MCF 10A (cell line): ENCODE data around the gene MYL3. TPM values are rescaled to one million over a fixed set of nuclear protein-coding genes. Genes with fewer than 3 reads are reported as not detected.

Experiments
- BruUV-seq: library from RNA; stranded (reverse); fragments of 400-500 nt; replicated peaks from 2 replicates; lab custom pipeline; 2021; lab: Mats Ljungman, UMichigan
- CTCF ChIA-PET: fragments of 300-600 bp; sonication (Branson Sonifier 250); formaldehyde crosslinking; extraction: SDS; loops from one replicate; lab custom pipeline; 2021; ENCODE audit warnings: antibody characterized with exemption, inconsistent platforms; lab: Yijun Ruan, JAX
- POLR2A ChIA-PET: fragments of 300-600, 350-650 bp; sonication (Branson Sonifier 250); formaldehyde crosslinking; extraction: SDS; loops from one replicate; lab custom pipeline; 2020; ENCODE audit warnings: antibody characterized with exemption, inconsistent platforms; lab: Yijun Ruan, JAX
- DNase-seq: peaks from one replicate; pipeline ENCODE4 v3.0.0-alpha.2; 2018; ENCODE audit not compliant: unreplicated experiment
- H3K27ac Mint-ChIP-seq: one replicate; pipeline ENCODE4 v1.8.0; 2022; ENCODE audit warnings: mild to moderate bottlenecking, low read depth, mixed read lengths; ENCODE audit not compliant: unreplicated experiment
- H3K27me3 Mint-ChIP-seq: one replicate; pipeline ENCODE4 v1.8.0; 2022; ENCODE audit warnings: mixed read lengths; ENCODE audit not compliant: insufficient read depth, unreplicated experiment
- H3K36me3 Mint-ChIP-seq: one replicate; pipeline ENCODE4 v1.8.0; 2022; ENCODE audit warnings: mild to moderate bottlenecking, moderate library complexity, mixed read lengths; ENCODE audit not compliant: insufficient read depth, unreplicated experiment
- H3K4me1 Mint-ChIP-seq: one replicate; pipeline ENCODE4 v1.8.0; 2022; ENCODE audit warnings: mixed read lengths; ENCODE audit not compliant: insufficient read depth, unreplicated experiment
- H3K4me3 Mint-ChIP-seq: one replicate; pipeline ENCODE4 v1.8.0; 2022; ENCODE audit warnings: mild to moderate bottlenecking, moderate library complexity, mixed read lengths; ENCODE audit not compliant: unreplicated experiment
- H3K9me3 Mint-ChIP-seq: one replicate; pipeline ENCODE4 v1.8.0; 2022; ENCODE audit warnings: mixed read lengths; ENCODE audit not compliant: unreplicated experiment
- CTCF ChIP-seq: fragments of 200-600 bp; IDR thresholded peaks from one replicate; pipeline ENCODE4 v1.8.0; 2022; ENCODE audit warnings: antibody characterized with exemption, mild to moderate bottlenecking; ENCODE audit not compliant: unreplicated experiment
- intact Hi-C: fragments of 100-400 bp; cut with micrococcal nuclease; formaldehyde crosslinking; loops from 2 replicates; pipeline ENCODE4 v1.14.1; 2022
- total RNA-seq: library from RNA; stranded (reverse); gene quantifications from 2 replicates; pipeline ENCODE4 v1.2.3, GENCODE V29; 2022

The MYL3 gene
- total RNA-seq, 1 experiment from 2014 or later, result not detected

- ChIA-PET POLR2A (no interaction called here), CTCF (no interaction called here)
- Mint-ChIP-seq H3K4me1 (no peaks in the 10 kb centered on the region), H3K9me3 (peaks cover 7% of the 10 kb centered on the region), H3K4me3 (no peak overlapping the region), H3K36me3 (no peaks in the 10 kb centered on the region), H3K27me3 (no peaks in the 10 kb centered on the region), H3K27ac (no peak overlapping the region)
- TF ChIP-seq CTCF, result no peak
- BruUV-seq, result no TSS peak
- no peak for DNase-seq
- intact Hi-C loops, result no loop called here
Observed at GRCh38 chr3:46831841-46832240, 31.4 kb downstream of the MYL3 start.

- no peaks in the 10 kb centered on the region for H3K4me1 Mint-ChIP-seq
- H3K4me3 Mint-ChIP-seq, result no peak overlapping the region
- no peaks in the 10 kb centered on the region for H3K36me3 Mint-ChIP-seq
- POLR2A ChIA-PET, result no interaction called here
- intact Hi-C loops, result no loop called here
- no peak for DNase-seq
- no peak for TF ChIP-seq CTCF
- H3K27me3 Mint-ChIP-seq, result no peaks in the 10 kb centered on the region
- peaks cover 7% of the 10 kb centered on the region for H3K9me3 Mint-ChIP-seq
- BruUV-seq, result no TSS peak
- no peak overlapping the region for H3K27ac Mint-ChIP-seq
- CTCF ChIA-PET, result no interaction called here
Observed at GRCh38 chr3:46831316-46831715, 31.9 kb downstream of the MYL3 start.

- POLR2A ChIA-PET, result no interaction called here
- peaks cover 7% of the 10 kb centered on the region for H3K9me3 Mint-ChIP-seq
Observed at GRCh38 chr3:46830801-46831200, 32.4 kb downstream of the MYL3 start.

GRCh38 chr3:46829699-46830208 lies 33.5 kb downstream of the MYL3 start:
- peaks cover 3% of the 10 kb centered on the region for H3K9me3 Mint-ChIP-seq
- ChIA-PET CTCF (no interaction called here), POLR2A (no interaction called here)
- no peaks in the 10 kb centered on the region for H3K27me3 Mint-ChIP-seq
- no peaks in the 10 kb centered on the region for H3K36me3 Mint-ChIP-seq
- no peak overlapping the region for H3K27ac Mint-ChIP-seq
- H3K4me1 Mint-ChIP-seq, result no peaks in the 10 kb centered on the region
- no peak for TF ChIP-seq CTCF
- DNase-seq, result no peak
- H3K4me3 Mint-ChIP-seq, result no peak overlapping the region
- no TSS peak for BruUV-seq
- intact Hi-C loops, result no loop called here

More at GRCh38 chr3:46830801-46831200, 32.4 kb downstream of the MYL3 start:
- BruUV-seq, result no TSS peak
- no peak for DNase-seq
- H3K27ac Mint-ChIP-seq, result no peak overlapping the region
- TF ChIP-seq CTCF, result no peak
- H3K4me1 Mint-ChIP-seq, result no peaks in the 10 kb centered on the region
- no peaks in the 10 kb centered on the region for H3K36me3 Mint-ChIP-seq
- intact Hi-C loops, result no loop called here
- H3K4me3 Mint-ChIP-seq, result no peak overlapping the region
- CTCF ChIA-PET, result no interaction called here
- no peaks in the 10 kb centered on the region for H3K27me3 Mint-ChIP-seq
